NCI-H226 (cell line): ENCODE results near the gene SEMA5A.
A peak's percentile ranks its signal among the peaks of the same experiment; 100 is the strongest.

ENCODE experiments used
- DNase-seq: peaks from one replicate; pipeline ENCODE4 v3.0.0-alpha.2; 2015

The SEMA5A gene

GRCh38 chr5:9251379-9251980 is 294.4 kb downstream of the SEMA5A start:
- DNase-seq = peak; percentile 60

GRCh38 chr5:9249231-9249630 is 296.6 kb downstream of the SEMA5A start:
- peak; percentile 55 for DNase-seq

GRCh38 chr5:9245071-9245470 is 300.8 kb downstream of the SEMA5A start:
- no peak for DNase-seq

GRCh38 chr5:9244417-9244816 is 301.5 kb downstream of the SEMA5A start:
- DNase-seq = no peak

GRCh38 chr5:9241479-9242305 is 304.2 kb downstream of the SEMA5A start:
- DNase-seq = no peak

- DNase-seq = no peak
Measured at GRCh38 chr5:9240431-9240830, 305.4 kb downstream of the SEMA5A start.

GRCh38 chr5:9239626-9240025 is 306.2 kb downstream of the SEMA5A start:
- DNase-seq = peak; percentile 13

- DNase-seq = peak; percentile 52
Measured at GRCh38 chr5:9239071-9239470, 306.8 kb downstream of the SEMA5A start.

GRCh38 chr5:9233712-9234111 is 312.2 kb downstream of the SEMA5A start:
- peak; percentile 17 for DNase-seq

GRCh38 chr5:9233035-9233434 is 312.8 kb downstream of the SEMA5A start:
- no peak for DNase-seq

GRCh38 chr5:9231842-9232241 is 314.0 kb downstream of the SEMA5A start:
- DNase-seq = no peak

- no peak for DNase-seq
Measured at GRCh38 chr5:9230355-9230754, 315.5 kb downstream of the SEMA5A start.

- no peak for DNase-seq
Measured at GRCh38 chr5:9226016-9226536, 319.8 kb downstream of the SEMA5A start.

GRCh38 chr5:9222054-9222976 is 323.6 kb downstream of the SEMA5A start:
- DNase-seq = no peak

- no peak for DNase-seq
Measured at GRCh38 chr5:9218358-9218757, 327.5 kb downstream of the SEMA5A start.

- no peak for DNase-seq
Measured at GRCh38 chr5:9212605-9213004, 333.3 kb downstream of the SEMA5A start.

- no peak for DNase-seq
Measured at GRCh38 chr5:9209846-9210492, 335.9 kb downstream of the SEMA5A start.

GRCh38 chr5:9207817-9208418 is 338.0 kb downstream of the SEMA5A start:
- no peak for DNase-seq

GRCh38 chr5:9202636-9203035 is 343.2 kb downstream of the SEMA5A start:
- no peak for DNase-seq

GRCh38 chr5:9201761-9202160 is 344.1 kb downstream of the SEMA5A start:
- no peak for DNase-seq

- DNase-seq = no peak
Measured at GRCh38 chr5:9201011-9201410, 344.9 kb downstream of the SEMA5A start.

- DNase-seq = no peak
Measured at GRCh38 chr5:9198394-9198793, 347.5 kb downstream of the SEMA5A start.
